ENCODE data around the gene RHBDD1. TPM values are rescaled to one million over a fixed set of nuclear protein-coding genes. Genes with fewer than 3 reads are reported as not detected.

Gene RHBDD1
- total RNA-seq, 1 donor from 2014 or later, result 34.3 TPM

GRCh38 chr2:226849349-226849748 lies 13.5 kb downstream of the RHBDD1 start:
- DNase-seq (ENCODE audit: low read depth, low spot score), result no peak
- Mint-ChIP-seq H3K36me3 (ENCODE audit: low read depth) (no peaks in the 10 kb centered on the region), H3K27ac (ENCODE audit: unreplicated experiment) (no peak overlapping the region), H3K4me3 (no peak overlapping the region), H3K9me3 (no peaks in the 10 kb centered on the region), H3K27me3 (ENCODE audit: low read depth) (no peaks in the 10 kb centered on the region), H3K4me1 (peaks cover 26% of the 10 kb centered on the region)
- TF ChIP-seq, protein P1, sequence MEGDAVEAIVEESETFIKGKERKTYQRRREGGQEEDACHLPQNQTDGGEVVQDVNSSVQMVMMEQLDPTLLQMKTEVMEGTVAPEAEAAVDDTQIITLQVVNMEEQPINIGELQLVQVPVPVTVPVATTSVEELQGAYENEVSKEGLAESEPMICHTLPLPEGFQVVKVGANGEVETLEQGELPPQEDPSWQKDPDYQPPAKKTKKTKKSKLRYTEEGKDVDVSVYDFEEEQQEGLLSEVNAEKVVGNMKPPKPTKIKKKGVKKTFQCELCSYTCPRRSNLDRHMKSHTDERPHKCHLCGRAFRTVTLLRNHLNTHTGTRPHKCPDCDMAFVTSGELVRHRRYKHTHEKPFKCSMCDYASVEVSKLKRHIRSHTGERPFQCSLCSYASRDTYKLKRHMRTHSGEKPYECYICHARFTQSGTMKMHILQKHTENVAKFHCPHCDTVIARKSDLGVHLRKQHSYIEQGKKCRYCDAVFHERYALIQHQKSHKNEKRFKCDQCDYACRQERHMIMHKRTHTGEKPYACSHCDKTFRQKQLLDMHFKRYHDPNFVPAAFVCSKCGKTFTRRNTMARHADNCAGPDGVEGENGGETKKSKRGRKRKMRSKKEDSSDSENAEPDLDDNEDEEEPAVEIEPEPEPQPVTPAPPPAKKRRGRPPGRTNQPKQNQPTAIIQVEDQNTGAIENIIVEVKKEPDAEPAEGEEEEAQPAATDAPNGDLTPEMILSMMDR (conservative IDR thresholded peaks at IDR 0.05), result no peak

DNA sequence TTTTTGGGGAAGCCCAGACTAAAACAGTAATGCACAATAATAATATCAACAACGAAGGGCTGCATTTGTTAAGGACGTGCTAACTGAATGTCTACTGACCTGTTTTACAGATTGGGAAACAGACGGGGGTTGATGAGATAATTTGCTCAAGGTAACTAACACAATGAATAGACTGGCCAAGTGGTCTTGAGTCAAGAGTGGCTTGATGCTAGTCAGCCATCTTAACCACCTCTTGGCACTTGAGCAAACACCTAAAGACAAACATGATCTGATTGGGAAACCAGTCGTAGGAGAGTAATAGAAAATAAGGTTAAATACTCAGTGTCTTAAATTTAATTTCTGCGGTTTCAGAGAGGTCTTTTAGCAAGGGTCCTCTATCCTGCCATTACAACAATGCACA lies 14.2 kb downstream of the RHBDD1 start:
- Mint-ChIP-seq H3K27ac (ENCODE audit: unreplicated experiment) (no peak overlapping the region), H3K4me1 (peaks cover 26% of the 10 kb centered on the region), H3K9me3 (no peaks in the 10 kb centered on the region), H3K27me3 (ENCODE audit: low read depth) (no peaks in the 10 kb centered on the region), H3K36me3 (ENCODE audit: low read depth) (no peaks in the 10 kb centered on the region), H3K4me3 (no peak overlapping the region)
- TF ChIP-seq, protein P1 (conservative IDR thresholded peaks at IDR 0.05), result no peak
- no peak for DNase-seq (ENCODE audit: low read depth, low spot score)

DNA sequence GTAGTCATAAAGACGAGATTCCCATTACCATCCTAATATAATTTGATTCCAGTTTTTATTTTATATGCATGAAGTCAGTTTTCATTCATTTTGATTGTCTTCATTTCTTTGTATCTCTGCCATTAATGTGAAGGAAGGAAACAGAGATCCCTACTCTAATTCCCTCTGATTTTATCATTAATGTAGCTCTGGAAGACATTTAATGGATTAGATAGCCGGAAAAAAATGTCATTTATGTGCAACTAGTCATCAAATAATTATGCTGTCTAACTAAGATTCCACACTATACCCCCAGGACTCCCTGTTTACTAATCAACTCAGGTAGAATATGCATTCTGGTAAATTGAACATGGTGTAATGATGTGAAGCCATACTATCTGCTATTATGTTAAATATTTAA lies 19.9 kb downstream of the RHBDD1 start:
- H3K4me1 Mint-ChIP-seq, result peaks cover 7% of the 10 kb centered on the region
- TF ChIP-seq, protein P1 (conservative IDR thresholded peaks at IDR 0.05), result no peak
- H3K9me3 Mint-ChIP-seq, result no peaks in the 10 kb centered on the region
- no peak for DNase-seq (ENCODE audit: low read depth, low spot score)
- no peak overlapping the region for H3K4me3 Mint-ChIP-seq
- H3K27ac Mint-ChIP-seq (ENCODE audit: unreplicated experiment), result no peak overlapping the region
- no peaks in the 10 kb centered on the region for H3K27me3 Mint-ChIP-seq (ENCODE audit: low read depth)
- H3K36me3 Mint-ChIP-seq (ENCODE audit: low read depth), result no peaks in the 10 kb centered on the region

- DNase-seq (ENCODE audit: low read depth, low spot score), result no peak
- TF ChIP-seq, protein P1 (conservative IDR thresholded peaks at IDR 0.05), result no peak
- Mint-ChIP-seq H3K36me3 (ENCODE audit: low read depth) (peaks cover 15% of the 10 kb centered on the region), H3K4me3 (no peak overlapping the region), H3K27me3 (ENCODE audit: low read depth) (no peaks in the 10 kb centered on the region), H3K4me1 (peaks cover 7% of the 10 kb centered on the region), H3K9me3 (no peaks in the 10 kb centered on the region), H3K27ac (ENCODE audit: unreplicated experiment) (no peak overlapping the region)
Observed at GRCh38 chr2:226860087-226860486, 24.2 kb downstream of the RHBDD1 start.

DNA sequence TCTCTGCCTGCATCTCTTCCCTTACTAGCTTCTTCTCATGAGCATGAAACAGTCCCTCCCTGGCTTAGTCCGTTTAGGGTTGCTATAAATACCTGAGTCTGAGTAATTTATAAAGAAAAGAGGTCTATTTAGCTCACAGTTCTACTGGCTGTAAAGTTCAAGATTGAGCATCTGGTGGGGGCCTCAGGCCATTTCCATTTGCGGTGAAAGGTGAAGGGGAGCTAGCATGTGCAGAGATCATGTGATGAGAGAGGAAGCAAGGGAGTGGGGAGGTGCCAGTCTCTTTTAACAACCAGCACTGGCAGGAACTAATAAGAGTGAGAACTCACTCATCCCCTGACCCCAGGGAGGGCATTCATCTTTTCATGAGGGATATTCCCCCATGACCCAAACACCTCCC lies 26.8 kb downstream of the RHBDD1 start:
- Mint-ChIP-seq H3K36me3 (ENCODE audit: low read depth) (peaks cover 18% of the 10 kb centered on the region), H3K27me3 (ENCODE audit: low read depth) (no peaks in the 10 kb centered on the region), H3K27ac (ENCODE audit: unreplicated experiment) (no peak overlapping the region), H3K4me3 (no peak overlapping the region), H3K9me3 (no peaks in the 10 kb centered on the region), H3K4me1 (peaks cover 11% of the 10 kb centered on the region)
- TF ChIP-seq, protein P1 (conservative IDR thresholded peaks at IDR 0.05), result no peak
- DNase-seq (ENCODE audit: low read depth, low spot score), result no peak

DNA sequence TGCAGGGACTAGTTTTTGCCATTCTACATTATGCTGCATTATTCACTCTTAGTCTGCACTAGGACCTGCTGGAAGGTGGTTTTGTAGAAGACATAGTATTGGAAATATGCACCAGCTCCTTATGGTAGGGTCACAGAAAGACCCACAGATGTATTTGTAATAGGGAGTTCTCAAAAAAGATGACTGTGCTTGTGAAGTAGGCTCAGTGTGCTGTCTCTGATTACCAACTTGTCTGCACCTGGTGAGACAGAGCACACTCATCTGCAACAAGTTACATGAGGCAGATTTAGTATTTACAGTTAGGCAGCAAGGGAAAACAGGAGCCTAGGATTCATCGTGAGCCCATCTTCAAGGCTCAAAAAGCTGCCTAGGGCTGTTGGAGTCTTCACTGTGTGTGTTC lies 29.4 kb downstream of the RHBDD1 start:
- peaks cover 22% of the 10 kb centered on the region for H3K36me3 Mint-ChIP-seq (ENCODE audit: low read depth)
- no peaks in the 10 kb centered on the region for H3K9me3 Mint-ChIP-seq
- H3K27ac Mint-ChIP-seq (ENCODE audit: unreplicated experiment), result no peak overlapping the region
- no peak for DNase-seq (ENCODE audit: low read depth, low spot score)
- TF ChIP-seq, protein P1 (conservative IDR thresholded peaks at IDR 0.05), result no peak
- no peak overlapping the region for H3K4me3 Mint-ChIP-seq
- H3K27me3 Mint-ChIP-seq (ENCODE audit: low read depth), result no peaks in the 10 kb centered on the region
- H3K4me1 Mint-ChIP-seq, result peaks cover 32% of the 10 kb centered on the region
